Panc1 (cell line): Measurements from ENCODE around the gene HOXA5. TPM values are rescaled to one million over a fixed set of nuclear protein-coding genes. Genes with fewer than 3 reads are reported as not detected.

Source experiments
- ATAC-seq: fragments of 200-7000 bp; cut with Tn5 transposase; 2 replicates; pipeline ENCODE4 v1.9.1; 2020; ENCODE audit warnings: mild to moderate bottlenecking, moderate library complexity
- Bru-seq: library from RNA; stranded (reverse); fragments of 400-500 nt; gene quantifications from one replicate; lab custom pipeline; 2021; lab: Mats Ljungman, UMichigan
- BruChase-seq, 2 experiments: library from RNA; stranded (reverse); fragments of 400-500 nt; gene quantifications; one replicate each; lab custom pipeline; 2021; lab: Mats Ljungman, UMichigan
- BruUV-seq: library from RNA; stranded (reverse); fragments of 400-500 nt; replicated peaks from 2 replicates; lab custom pipeline; 2021; lab: Mats Ljungman, UMichigan
- CTCF ChIA-PET: fragments of 300-600 bp; sonication (Branson Sonifier 250); formaldehyde crosslinking; loops from one replicate; lab custom pipeline; 2022; ENCODE audit warnings: antibody characterized with exemption; lab: Charles Lee
- POLR2A ChIA-PET: fragments of 300-600 bp; sonication (Branson Sonifier 250); formaldehyde crosslinking; loops from one replicate; lab custom pipeline; 2022; ENCODE audit warnings: antibody characterized with exemption; lab: Charles Lee
- DNase-seq: peaks from one replicate; pipeline ENCODE4 v3.0.0-alpha.2; 2010; ENCODE audit warnings: low read depth, low spot score
- H3K27ac ChIP-seq: 2 replicates; pipeline ENCODE4 v1.5.1; 2011; ENCODE audit warnings: mild to moderate bottlenecking, low read length, inconsistent platforms
- H3K27me3 ChIP-seq: fragments of 200-500 bp; sonication (Bioruptor generic); 2 replicates; pipeline ENCODE4 v1.6.0; 2014; ENCODE audit warnings: low read length, inconsistent platforms; ENCODE audit not compliant: control insufficient read depth, insufficient read depth
- H3K36me3 ChIP-seq: fragments of 200-500 bp; sonication (Bioruptor generic); 2 replicates; pipeline ENCODE4 v1.5.1; 2014; ENCODE audit warnings: inconsistent platforms, mild to moderate bottlenecking, low read length, moderate library complexity; ENCODE audit not compliant: control insufficient read depth, insufficient read depth
- H3K4me1 ChIP-seq: 2 replicates; pipeline ENCODE4 v1.5.1; 2011; ENCODE audit warnings: inconsistent platforms, mild to moderate bottlenecking, low read length, moderate library complexity; ENCODE audit not compliant: control insufficient read depth, insufficient read depth
- H3K4me3 ChIP-seq, 2 experiments: 2 replicates each; pipeline ENCODE4 v1.5.1; 2011 to 2012; ENCODE audit warnings: low read depth in 2 of 2, low read length in 2 of 2, mild to moderate bottlenecking in 2 of 2, inconsistent platforms in 1 of 2, moderate library complexity in 1 of 2
- H3K9me3 ChIP-seq: fragments of 200-500 bp; sonication (Bioruptor generic); 2 replicates; pipeline ENCODE4 v1.5.1; 2014; ENCODE audit warnings: low read depth, mild to moderate bottlenecking, inconsistent platforms, low read length, moderate library complexity; ENCODE audit not compliant: control insufficient read depth, insufficient read depth
- POLR2AphosphoS5 ChIP-seq: IDR thresholded peaks from 2 replicates; pipeline ENCODE4 v1.6.1; 2012; ENCODE audit warnings: mild to moderate bottlenecking, low read depth, low read length, moderate library complexity
- REST ChIP-seq, 2 experiments: IDR thresholded peaks; 2 replicates each; pipeline ENCODE4 v1.6.1; 2011 to 2012; ENCODE audit warnings: low read depth in 2 of 2, control low read depth in 1 of 2, low read length in 1 of 2, mild to moderate bottlenecking in 1 of 2, moderate library complexity in 1 of 2; ENCODE audit not compliant: insufficient read depth in 1 of 2
- SIN3A ChIP-seq: IDR thresholded peaks from 2 replicates; pipeline ENCODE4 v1.6.1; 2012; ENCODE audit warnings: low read depth, mild to moderate bottlenecking, low read length, moderate library complexity, borderline replicate concordance; ENCODE audit not compliant: insufficient read depth
- TCF7L2 ChIP-seq: IDR thresholded peaks from 2 replicates; pipeline ENCODE4 v1.6.1; 2011; ENCODE audit warnings: mild to moderate bottlenecking, low read depth, low read length, inconsistent platforms
- in situ Hi-C: cut with HindIII; loops from 2 replicates; pipeline ENCODE4 v1.10.0; 2016; ENCODE audit warnings: low sequenced_read_pairs, low pct_unique_long_range_greater_than_20kb
- intact Hi-C: fragments of 100-400 bp; cut with micrococcal nuclease; formaldehyde crosslinking; loops from one replicate; pipeline ENCODE4 v1.10.0; 2022; ENCODE audit not compliant: unreplicated experiment
- long read RNA-seq: library from polyadenylated mRNA; unstranded; transcript quantifications from one replicate; pipeline ENCODE4 v2.0.0, GENCODE V29; 2021; ENCODE audit not compliant: unreplicated experiment
- polyA plus RNA-seq: library from polyadenylated mRNA; unstranded; fragments of >200 nt; gene quantifications from one replicate; pipeline ENCODE4 v1.2.1, GENCODE V29; 2012; ENCODE audit warnings: missing spikeins; ENCODE audit not compliant: insufficient read length
- total RNA-seq: library from RNA; stranded (reverse); gene quantifications from one replicate; pipeline ENCODE4 v1.2.1, GENCODE V29; 2021; ENCODE audit not compliant: unreplicated experiment
- TF ChIP-seq, protein P1 (sequence below): fragments of 450-650 bp; IDR thresholded peaks from 2 replicates; pipeline ENCODE4 v1.5.1; 2017; ENCODE audit warnings: mild to moderate bottlenecking

HOXA5 gene
- 3.9 TPM for total RNA-seq
- polyA plus RNA-seq, result 3.0 TPM
- Bru-seq, nascent RNA, result percentile 51 among the genes with signal in this experiment
- BruChase-seq, experiment 1, labeled RNA remaining after a 2-hour chase, result percentile 60 among the genes with signal in this experiment
- percentile 50 among the genes with signal in this experiment for BruChase-seq, experiment 2, labeled RNA remaining after a 6-hour chase
- long read RNA-seq, partial matches to known transcripts, result 1 of 1 reads
- long read RNA-seq, other reads (novel, unspliced or antisense), result 0 of 1 reads

- intact Hi-C loops, result no loop called here
- peak within 1 kb of the TSS; percentile 58 to 87 for H3K4me3 ChIP-seq
- DNase-seq (peak; percentile 79), ATAC-seq (peak; percentile 85)
- H3K27me3 ChIP-seq, result no peaks in the 10 kb centered on the region
- peaks cover 14% of the 10 kb centered on the region for H3K4me1 ChIP-seq
- no TSS peak for BruUV-seq
- H3K27ac ChIP-seq, result peak within 1 kb of the TSS; percentile 84
- POLR2A ChIA-PET, result no interaction called here
- TF ChIP-seq REST (IDR thresholded peaks at IDR 0.05; ENCODE audit: insufficient read depth in 1 of 2, low read depth in 2 of 2, low read length in 1 of 2) (no peak), TCF7L2 (no peak), SIN3A (no peak)
- TF ChIP-seq, protein P1, sequence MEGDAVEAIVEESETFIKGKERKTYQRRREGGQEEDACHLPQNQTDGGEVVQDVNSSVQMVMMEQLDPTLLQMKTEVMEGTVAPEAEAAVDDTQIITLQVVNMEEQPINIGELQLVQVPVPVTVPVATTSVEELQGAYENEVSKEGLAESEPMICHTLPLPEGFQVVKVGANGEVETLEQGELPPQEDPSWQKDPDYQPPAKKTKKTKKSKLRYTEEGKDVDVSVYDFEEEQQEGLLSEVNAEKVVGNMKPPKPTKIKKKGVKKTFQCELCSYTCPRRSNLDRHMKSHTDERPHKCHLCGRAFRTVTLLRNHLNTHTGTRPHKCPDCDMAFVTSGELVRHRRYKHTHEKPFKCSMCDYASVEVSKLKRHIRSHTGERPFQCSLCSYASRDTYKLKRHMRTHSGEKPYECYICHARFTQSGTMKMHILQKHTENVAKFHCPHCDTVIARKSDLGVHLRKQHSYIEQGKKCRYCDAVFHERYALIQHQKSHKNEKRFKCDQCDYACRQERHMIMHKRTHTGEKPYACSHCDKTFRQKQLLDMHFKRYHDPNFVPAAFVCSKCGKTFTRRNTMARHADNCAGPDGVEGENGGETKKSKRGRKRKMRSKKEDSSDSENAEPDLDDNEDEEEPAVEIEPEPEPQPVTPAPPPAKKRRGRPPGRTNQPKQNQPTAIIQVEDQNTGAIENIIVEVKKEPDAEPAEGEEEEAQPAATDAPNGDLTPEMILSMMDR, result peak; percentile 95
- in situ Hi-C loops, result loop anchor here (5.0 kb wide), 1 partner anchor 286 kb away; no protein-coding TSS in a partner anchor
- CTCF ChIA-PET, result interaction anchor here (0.8 to 2.7 kb wide), 4 partner anchors 12 to 462 kb away, joined by 3 to 9 read pairs (median 4); no protein-coding TSS in a partner anchor
- no peaks in the 10 kb centered on the region for H3K36me3 ChIP-seq
- no peaks in the 10 kb centered on the region for H3K9me3 ChIP-seq
Observed at GRCh38 chr7:27143023-27143949, at the start of gene HOXA5. Gene HOXA5, minus strand, starts transcription at chr7:27143681. Its CDS starts 74 bp downstream, at chr7:27143607.

GRCh38 chr7:27192546-27193334, 49.3 kb upstream of the HOXA5 start:
- TF ChIP-seq TCF7L2 (no peak), SIN3A (no peak), REST (IDR thresholded peaks at IDR 0.05; ENCODE audit: insufficient read depth in 1 of 2, low read depth in 2 of 2, low read length in 1 of 2) (no peak), POLR2AphosphoS5 (no peak)
- TF ChIP-seq, protein P1, result no peak
- Histone ChIP-seq H3K27me3 (no peaks in the 10 kb centered on the region; the same call in 1 of the 2 replicates), H3K4me1 (peaks cover 4% of the 10 kb centered on the region; the same call in 1 of the 2 replicates), H3K36me3 (no peaks in the 10 kb centered on the region), H3K4me3 (no peak overlapping the region; a peak in 1 of 4 replicates), H3K27ac (no peak overlapping the region), H3K9me3 (no peaks in the 10 kb centered on the region)
- no TSS peak for BruUV-seq
- CTCF ChIA-PET, result no interaction called here
- no peak for ATAC-seq
- DNase-seq, result no peak
- in situ Hi-C loops (no loop called here), intact Hi-C loops (no loop called here)
- POLR2A ChIA-PET, result interaction anchor here (0.7 kb wide), 1 partner anchor 185 kb away, joined by 6 read pairs; no protein-coding TSS in a partner anchor
